Measurements from ENCODE around the gene SIPA1L3.

SIPA1L3 gene

DNA sequence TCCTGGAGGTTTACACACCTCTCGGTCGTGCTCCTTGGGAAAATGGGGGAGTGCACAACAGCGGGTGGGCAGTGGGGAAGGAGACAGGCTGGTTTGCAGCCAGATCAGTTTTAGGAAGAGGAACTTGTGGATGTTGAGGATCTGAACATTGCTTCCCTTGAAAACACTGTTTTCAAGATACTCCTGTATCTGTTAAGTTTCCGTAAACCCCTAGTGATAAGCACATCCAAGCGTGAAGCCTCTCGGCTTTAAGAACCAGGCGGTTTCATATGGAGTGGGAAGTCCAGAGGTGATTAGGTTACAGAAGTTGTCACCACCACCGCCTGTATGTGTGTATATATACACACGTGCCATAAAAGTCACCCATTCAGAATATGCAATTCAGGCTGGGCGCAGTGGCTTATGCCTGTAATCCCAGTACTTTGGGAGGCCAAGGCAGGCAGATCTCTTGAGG is 47.4 kb downstream of the SIPA1L3 start:
- H3K27ac ChIP-seq = no peak overlapping the region
- TF ChIP-seq ZFX (IDR thresholded peaks at IDR 0.05) = no peak
- TF ChIP-seq, protein P1, sequence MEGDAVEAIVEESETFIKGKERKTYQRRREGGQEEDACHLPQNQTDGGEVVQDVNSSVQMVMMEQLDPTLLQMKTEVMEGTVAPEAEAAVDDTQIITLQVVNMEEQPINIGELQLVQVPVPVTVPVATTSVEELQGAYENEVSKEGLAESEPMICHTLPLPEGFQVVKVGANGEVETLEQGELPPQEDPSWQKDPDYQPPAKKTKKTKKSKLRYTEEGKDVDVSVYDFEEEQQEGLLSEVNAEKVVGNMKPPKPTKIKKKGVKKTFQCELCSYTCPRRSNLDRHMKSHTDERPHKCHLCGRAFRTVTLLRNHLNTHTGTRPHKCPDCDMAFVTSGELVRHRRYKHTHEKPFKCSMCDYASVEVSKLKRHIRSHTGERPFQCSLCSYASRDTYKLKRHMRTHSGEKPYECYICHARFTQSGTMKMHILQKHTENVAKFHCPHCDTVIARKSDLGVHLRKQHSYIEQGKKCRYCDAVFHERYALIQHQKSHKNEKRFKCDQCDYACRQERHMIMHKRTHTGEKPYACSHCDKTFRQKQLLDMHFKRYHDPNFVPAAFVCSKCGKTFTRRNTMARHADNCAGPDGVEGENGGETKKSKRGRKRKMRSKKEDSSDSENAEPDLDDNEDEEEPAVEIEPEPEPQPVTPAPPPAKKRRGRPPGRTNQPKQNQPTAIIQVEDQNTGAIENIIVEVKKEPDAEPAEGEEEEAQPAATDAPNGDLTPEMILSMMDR (conservative IDR thresholded peaks at IDR 0.05) = no peak

DNA sequence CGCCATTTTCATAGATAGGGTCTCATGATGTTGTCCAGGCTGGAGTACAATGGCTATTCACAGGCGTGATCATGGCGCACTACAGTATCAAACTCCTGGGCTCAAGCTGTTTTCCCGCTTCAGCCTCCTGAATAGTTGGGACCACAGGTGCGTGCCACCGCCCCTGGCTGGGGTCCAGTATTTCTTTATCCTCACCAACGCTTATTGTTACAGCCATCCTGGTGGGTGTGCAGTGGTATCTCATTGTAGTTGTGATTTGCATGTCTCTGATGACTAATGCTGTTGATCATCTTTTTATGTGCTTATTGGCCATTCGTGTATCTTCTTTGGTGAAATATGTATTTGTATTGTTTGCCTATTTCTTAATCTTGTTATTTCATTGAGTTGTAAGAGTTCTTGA is 49.0 kb downstream of the SIPA1L3 start:
- no peak overlapping the region for H3K27ac ChIP-seq

DNA sequence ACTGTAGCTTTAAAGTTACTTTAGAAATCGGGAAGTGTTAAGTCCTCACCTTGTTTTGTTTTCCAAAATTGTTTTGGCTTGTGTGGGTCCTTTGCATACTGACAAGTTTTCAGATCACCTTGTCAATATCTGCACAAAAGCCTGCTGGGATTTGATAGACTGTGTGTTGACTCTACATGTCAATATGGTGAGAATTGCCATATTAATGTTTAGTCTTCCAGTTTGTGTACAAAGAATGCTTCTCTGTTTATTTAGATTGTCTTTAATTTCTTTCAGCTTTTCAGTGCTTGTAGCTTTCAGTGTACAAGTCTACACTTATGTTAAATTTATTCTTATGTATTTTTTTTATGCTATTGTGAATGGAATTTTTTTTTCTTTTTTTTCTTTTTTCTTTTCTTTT is 50.2 kb downstream of the SIPA1L3 start:
- TF ChIP-seq, protein P1 (conservative IDR thresholded peaks at IDR 0.05) = no peak
- TF ChIP-seq ZFX (IDR thresholded peaks at IDR 0.05) = no peak
- no peak overlapping the region for H3K27ac ChIP-seq

More for the DNA sequence above, 49.0 kb downstream of the SIPA1L3 start:
- TF ChIP-seq, protein P1 (conservative IDR thresholded peaks at IDR 0.05) = no peak
- TF ChIP-seq ZFX (IDR thresholded peaks at IDR 0.05) = no peak

DNA sequence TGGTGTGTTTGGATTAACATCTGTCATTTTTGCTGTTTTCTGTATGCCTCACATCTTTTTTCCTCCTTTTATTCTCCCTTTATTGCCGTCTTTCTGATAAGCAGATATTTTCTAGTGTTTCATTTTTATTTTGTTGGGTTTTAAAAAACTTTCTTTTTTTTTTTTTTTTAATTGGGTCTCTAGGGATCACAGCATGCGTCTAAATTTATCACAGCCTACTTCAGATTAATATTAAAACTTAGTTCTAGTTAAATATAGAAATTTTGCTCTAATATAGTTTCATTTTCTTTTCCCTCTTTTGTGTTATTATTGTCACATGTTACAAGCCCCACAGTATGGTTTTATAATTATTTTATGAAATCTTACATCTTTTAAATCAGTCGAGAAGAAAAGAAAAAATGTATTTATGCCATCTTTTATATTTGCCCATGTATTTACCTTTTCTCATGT is 52.7 kb downstream of the SIPA1L3 start:
- H3K27ac ChIP-seq = no peak overlapping the region
- TF ChIP-seq, protein P1 (conservative IDR thresholded peaks at IDR 0.05) = no peak
- no peak for TF ChIP-seq ZFX (IDR thresholded peaks at IDR 0.05)

DNA sequence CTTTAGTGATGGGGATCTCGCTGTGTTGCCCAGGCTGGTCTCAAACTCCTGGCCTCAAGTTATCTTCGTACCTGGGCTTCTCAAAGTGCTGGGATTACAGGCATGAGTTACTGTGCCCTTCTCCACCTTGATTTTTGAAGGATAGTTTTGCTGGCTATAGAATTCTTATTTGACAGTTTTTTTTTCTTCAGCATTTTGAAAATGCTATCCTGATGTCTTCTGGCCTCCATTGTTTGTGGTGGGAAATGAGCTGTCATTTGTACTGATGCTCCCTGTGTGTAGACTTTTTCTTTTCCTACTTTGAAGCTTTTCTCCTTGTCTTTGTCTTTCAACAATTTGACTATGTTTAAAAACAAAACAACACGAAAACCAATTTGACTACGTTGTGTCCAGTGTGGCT is 54.2 kb downstream of the SIPA1L3 start:
- no peak for TF ChIP-seq ZFX (IDR thresholded peaks at IDR 0.05)
- TF ChIP-seq, protein P1 (conservative IDR thresholded peaks at IDR 0.05) = no peak
- H3K27ac ChIP-seq = no peak overlapping the region

DNA sequence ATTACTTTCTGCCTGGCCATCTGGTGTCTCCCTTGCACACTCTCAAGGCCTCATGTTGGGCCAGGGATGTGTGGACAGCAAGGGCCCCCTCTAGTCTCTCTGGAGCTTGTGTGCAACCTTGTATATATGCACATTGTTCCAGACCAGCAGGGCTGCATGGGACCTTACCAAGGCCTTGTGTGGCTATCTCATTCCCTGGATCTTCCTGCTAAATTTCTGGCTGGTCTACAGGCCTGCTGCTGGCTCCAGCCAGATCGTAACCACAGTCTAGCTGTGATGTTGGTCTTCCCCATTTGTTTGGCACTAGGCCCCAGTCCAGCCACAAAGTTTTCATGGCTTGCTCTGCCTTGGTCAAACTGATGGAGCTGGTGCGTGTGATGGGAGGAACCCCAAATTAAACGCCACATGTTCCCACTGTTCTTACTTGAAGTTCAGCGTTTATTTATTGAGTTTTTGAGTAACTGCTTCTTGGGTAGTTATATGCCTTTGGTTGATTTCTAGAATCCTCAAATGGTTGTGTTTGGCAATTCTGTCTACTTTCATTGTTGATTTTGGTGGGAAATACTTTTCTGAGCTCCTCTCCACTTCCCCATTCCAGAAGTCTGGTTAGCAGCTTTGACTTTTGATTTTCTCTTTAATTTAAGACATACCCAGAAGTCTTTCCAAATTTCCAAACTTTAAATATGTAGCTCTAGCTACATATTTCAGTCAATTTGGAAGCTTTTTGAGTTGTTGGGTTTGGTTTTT is 56.4 kb downstream of the SIPA1L3 start:
- TF ChIP-seq, protein P1 (conservative IDR thresholded peaks at IDR 0.05) = no peak
- no peak for TF ChIP-seq ZFX (IDR thresholded peaks at IDR 0.05)

DNA sequence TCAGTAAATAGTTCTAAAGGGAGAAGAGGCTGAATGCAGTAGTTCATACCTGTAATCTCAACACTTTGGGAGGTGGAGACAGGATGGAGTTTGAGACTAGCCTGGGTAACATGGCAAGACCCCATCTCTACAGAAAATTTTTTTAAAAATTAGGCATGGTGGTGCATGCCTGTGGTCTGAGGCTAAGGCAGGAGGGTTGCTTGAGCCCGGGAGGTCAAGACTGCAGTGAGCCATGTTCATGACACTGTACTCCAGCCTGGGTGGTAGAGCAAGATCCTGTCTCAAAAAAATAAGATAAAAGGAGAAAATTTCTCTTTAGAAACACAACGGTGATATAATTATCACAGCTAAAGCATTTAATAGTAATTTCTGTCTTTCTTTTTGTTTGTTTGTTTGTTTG is 57.1 kb downstream of the SIPA1L3 start:
- no peak for TF ChIP-seq ZFX (IDR thresholded peaks at IDR 0.05)
- TF ChIP-seq, protein P1 (conservative IDR thresholded peaks at IDR 0.05) = no peak
- no peak overlapping the region for H3K27ac ChIP-seq

More for the DNA sequence above, 56.4 kb downstream of the SIPA1L3 start:
- H3K27ac ChIP-seq = no peak overlapping the region

All from C4-2B (cell line).